22Rv1 (cell line): ENCODE measurements around the gene GRK3.

ENCODE experiments used
- CTCF ChIP-seq: fragments of 450-650 bp; IDR thresholded peaks from 2 replicates; pipeline ENCODE4 v1.5.1; 2017; ENCODE audit warnings: mild to moderate bottlenecking
- ZFX ChIP-seq: fragments of 450-650 bp; IDR thresholded peaks from 2 replicates; pipeline ENCODE4 v1.6.1; 2017; ENCODE audit warnings: antibody characterized with exemption, borderline replicate concordance

GRCh38 chr22:25714070-25714469 lies 149.6 kb downstream of the GRK3 start:
- TF ChIP-seq CTCF (no peak), ZFX (no peak)
